GM18520 (cell line): ENCODE data around the gene PLCB1.
A peak's percentile ranks its signal among the peaks of the same experiment; 100 is the strongest.
"Not testable (repeated sequence)": the region's sequence is repeated elsewhere in the genome, so short reads cannot be mapped to it uniquely, and the experiment has no call there.

Experiments used
- ATAC-seq: cut with Tn5 transposase; IDR thresholded peaks from one replicate; pipeline ENCODE4 v1.9.1; 2021; ENCODE audit not compliant: unreplicated experiment

Gene PLCB1

DNA sequence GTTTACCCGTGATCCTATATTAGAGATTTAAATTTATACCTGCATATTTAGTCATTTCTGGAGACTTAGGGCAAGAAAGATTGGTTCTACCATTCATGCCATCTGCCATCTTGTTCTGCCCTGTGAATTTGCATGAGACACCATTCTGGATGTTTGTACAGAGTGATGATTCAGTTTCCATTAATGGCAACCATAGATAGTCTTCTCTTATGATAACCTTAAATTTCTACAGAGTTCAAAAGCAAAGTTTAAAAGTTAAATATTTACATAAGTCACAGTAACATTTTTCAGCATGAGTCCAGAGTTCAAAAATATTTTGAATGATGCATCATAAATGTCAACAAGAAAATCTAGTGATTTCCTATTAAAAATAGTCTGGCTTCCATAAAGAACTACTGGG, 23.2 kb downstream of the PLCB1 start:
- no peak for ATAC-seq

DNA sequence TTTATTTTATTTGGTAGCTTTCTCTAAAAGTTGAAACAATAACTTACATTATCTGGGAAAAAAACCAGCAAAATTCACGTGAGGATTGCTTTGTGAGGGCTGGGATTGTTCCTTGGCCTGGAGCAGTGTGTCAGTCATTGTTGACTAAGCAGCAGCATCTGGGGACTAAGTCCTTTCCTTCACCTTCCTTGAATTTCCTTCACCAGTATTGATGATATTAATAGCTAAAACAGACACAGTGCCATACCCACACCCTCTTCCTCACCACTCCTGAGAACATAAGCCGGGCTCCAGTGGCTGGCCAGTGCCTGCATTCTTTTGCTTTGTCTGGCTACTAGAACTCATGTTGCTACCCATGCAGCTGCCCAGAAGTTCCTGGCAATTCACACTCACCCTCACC, 23.7 kb downstream of the PLCB1 start:
- no peak for ATAC-seq

DNA sequence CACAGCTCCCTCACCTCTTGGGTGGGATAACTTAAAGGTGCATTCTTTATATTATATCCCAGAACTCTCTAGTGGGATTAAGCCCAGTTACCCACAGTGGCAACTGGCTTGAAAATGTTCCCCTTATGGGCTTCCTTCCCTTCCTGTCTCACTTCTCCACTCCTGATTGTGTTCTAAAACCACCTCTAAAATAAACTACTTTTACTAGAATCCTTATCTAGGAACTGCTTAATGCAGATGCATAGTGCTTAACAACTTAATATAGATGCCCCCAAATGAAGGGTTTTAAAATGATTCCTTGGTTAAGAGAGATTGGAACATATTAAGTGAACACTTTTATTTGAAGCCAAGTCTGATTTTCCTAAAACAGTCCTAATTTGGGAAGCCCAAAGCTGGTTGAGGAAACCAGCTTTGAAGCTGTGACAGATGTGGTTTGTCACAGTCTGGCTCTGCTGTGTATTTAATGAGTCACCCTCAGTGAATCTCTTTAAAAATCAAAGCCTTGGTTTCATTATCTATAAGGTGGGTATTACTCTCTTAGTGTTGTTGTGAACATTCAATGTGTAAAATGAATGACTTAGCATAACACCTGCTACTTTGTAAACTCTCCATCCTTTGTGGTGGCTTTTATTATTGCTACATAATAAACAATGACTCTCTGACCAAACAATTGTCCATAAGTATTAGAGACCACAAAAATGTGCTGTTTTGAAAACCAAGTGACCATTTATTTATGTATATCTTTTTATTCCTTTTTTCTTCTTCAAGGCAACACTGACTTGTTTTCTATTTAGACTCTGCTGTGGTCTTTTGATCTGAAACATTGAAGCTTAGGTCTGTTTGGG, 24.4 kb downstream of the PLCB1 start:
- peak; percentile 94 for ATAC-seq

DNA sequence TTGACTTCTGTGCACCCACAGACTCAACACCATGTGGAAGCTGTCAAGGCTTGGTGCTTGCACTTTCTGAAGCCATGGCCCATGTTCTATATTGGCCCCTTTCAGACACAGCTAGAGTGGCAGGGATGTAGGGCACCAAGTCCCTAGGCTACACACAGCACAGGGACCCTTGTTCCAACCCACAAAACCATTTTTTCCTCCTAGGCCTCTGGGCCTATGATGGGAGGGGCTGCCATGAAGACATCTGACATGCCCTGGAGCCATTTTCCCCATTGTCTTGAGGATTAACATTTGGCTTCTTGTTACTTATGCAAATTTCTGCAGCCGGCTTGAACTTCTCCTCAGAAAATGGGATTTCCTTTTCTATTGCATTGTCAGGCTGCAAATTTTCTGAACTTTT, 27.2 kb downstream of the PLCB1 start:
- not testable (repeated sequence) for ATAC-seq

DNA sequence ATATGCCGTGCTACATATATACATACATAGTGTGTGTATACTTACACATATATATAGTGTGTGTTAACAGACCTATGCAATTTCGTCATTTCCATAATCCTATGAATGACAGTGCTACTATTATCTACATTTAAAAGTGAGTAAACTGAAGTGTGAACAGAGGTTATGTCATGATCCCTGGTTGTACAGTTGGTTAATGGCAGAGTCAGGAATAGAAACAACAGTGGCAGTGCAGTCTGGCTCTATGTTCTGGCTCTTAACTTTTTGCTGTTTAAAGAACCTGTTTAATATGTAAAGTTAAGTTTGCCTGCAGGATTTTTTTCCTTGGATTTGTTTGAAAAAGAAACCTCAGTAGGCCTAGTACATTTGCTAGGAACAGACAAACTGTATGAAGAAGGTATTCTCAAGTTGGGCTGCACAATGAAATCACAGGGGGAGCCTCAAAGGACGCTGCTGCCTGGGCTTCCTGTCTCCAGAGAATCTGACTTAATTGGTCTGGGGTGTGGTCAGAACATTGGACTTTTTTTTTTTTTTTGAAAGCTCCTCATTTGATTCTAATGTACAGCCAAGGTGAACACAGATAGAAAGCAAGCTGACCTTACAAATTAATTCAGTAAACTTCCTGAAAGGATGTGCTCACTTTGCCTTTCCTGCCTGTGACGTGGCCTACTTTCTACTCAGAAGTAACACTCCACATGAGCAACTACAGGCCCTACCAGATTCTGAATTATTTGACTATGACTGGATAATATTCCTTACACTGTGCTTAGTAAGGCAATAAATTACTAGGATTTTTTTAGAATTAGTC, 29.4 kb downstream of the PLCB1 start:
- ATAC-seq = no peak

DNA sequence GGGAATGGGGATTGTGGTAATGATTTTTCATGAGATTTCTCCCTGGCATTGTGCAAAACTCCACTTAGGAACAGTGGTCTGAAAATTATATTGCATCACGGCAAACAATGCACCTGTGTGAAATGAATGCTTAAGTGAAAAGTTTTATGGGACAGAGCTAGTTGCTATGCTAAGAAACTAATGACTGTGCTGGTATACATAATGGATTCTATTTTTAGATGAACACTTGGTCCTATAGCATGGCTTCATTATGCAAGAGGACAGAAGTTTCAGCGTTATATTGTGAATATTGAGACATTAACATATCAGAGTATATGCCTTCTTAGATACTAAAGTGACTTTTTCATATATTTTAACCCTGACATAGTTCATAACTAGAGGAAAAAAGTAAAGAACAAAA, 30.5 kb downstream of the PLCB1 start:
- no peak for ATAC-seq

DNA sequence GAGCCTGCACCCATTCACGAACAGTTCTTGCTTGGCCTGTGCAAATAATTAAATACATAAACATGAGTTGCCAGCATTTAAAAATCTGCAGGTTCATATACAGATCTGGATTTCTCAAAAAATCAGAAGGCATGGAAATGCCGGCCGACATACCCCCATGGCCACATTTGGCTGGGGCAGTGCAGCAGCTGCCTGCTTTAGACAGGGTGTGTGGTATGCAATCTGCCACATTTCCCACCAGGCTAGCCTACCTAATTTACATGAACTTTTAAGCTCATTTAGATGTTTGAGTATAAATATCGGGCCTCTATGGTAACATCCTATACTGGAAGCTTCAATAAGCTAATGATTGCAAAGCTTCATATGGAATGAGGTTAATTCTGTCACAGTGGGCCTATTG, 31.5 kb downstream of the PLCB1 start:
- no peak for ATAC-seq

DNA sequence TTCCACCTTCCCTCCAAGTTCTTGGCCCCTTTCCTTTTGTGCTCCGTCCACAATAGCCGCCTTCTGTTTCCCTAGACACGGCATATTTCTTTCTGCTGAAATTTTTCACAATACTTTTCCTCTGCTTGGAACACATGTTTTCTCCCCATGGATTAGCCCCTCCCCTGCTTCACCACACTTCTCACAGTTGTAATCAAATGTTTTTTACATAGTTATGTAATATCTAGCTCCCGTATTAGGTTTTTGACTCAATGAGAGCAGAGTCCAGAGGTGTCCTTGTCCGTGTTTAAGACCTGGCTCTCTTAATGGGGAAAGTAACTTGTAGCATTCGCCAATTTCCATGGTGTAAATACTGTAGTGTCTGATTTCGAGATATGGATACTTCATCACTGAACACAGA, 34.7 kb downstream of the PLCB1 start:
- ATAC-seq = no peak

DNA sequence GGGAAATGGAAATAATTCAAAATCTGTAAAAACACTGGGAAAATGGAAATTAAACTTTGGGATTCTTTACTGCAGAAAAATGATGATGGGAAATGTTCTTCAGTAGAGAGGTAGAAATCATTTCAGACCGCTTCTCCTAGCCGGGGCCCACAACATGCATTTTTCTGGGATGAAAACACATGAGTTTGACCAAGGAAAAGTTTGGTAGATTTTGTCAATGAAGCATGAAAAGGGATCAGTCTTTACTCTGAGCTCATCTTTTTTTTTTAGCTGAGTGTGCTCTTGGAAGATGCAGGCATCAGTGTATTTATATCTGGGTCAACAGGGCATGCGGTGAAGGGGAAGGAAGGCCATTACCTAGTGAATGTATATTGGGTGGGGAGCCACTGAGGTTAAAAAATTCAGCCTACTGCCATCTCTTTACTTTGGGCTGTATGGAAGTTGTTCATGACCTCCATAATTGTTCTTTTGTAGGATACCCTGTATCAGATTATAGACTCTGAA, 36.8 kb downstream of the PLCB1 start:
- no peak for ATAC-seq

DNA sequence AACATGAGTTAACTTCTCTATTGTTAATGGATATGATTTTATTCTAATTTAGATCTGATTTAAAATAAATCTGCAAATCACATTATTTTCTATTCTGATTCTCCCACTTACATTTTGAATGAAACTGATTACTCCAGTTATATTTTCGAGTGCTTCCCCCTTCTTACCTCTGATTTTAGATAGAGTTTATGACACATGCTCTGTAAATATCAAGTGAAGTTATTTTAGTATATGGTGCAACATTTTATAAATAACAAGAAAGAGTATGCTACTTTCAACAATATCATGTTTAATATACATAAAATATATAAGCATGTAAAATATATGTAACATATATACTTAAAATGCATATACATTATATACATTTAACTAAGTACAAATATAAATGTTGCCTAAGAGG, 38.9 kb downstream of the PLCB1 start:
- ATAC-seq = no peak

DNA sequence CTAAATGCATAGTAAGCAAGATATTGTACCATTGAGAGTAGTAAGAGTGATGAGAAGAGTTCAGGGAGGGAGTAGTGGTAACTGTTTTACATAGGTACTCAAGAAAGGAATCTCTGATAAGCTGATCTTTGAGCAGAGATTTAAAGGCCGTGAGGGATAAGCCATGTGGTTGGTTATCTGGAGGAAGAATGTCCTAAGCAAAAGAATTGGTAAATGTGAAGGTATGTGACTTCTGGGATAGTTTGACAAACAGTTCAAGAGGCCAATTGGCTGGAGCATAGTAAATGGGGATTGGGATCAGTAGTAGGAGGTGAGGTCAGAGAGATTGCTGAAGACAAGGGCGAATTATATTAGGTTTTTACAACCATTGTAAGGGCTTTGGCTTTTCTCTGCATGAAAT, 40.1 kb downstream of the PLCB1 start:
- no peak for ATAC-seq

DNA sequence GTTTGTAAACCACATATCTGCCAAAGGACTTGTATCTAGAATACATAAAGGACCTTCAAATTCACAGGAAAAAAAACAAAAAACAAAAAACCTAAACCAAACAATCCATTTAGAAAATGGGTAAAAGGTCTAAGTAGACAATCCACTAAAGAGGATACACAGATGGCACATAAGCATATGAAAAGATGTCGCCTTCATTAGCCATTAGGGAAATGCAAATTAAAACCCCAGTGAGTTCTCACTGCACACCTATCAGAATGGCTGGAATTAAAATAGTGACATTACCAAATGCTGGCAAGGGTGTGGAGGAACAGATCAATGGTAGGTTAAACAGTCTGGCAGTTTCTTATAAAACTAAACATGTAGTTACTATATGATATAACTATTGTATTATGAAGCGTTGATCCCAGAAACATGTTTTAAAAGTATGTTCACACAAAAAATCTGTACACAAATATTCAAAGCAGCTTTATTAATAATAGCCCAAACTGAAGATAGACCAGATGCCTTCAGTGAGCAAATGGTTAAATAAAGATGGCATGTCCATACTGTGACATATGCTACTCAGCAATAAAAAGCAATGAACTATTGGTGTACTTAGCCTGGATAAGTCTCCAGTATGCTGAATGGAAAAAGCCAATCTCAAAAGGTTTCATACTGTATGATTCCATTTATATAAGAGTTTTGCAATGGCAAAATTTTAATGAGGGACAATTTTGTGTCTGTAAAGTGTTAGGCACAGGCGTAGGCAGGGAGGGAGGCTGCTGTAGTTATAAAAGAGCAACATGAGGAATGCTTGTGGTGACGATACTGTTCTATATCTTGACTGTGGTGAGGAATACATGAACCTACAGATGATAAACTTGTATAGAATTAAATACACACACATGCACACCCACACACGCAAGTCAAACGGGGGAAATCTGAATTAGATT, 43.9 kb downstream of the PLCB1 start:
- no peak for ATAC-seq

DNA sequence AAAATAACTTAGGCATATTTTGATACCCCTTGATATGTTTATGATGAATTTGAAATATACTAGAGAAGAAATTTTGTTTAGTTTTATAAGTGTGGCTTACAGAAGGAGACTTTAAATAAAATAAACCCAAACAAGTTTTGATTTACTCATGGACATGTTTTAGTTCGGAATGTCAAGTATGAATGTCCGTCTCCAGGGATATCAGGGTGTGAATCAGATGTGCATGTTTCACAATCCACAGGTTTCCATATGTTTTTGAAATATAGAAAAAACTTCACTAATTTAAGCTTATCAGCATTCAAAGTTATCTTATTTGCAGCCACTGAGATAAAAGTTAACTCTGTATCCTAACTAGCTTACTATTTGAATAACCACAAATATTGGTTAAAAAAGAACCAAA, 51.5 kb downstream of the PLCB1 start:
- no peak for ATAC-seq

DNA sequence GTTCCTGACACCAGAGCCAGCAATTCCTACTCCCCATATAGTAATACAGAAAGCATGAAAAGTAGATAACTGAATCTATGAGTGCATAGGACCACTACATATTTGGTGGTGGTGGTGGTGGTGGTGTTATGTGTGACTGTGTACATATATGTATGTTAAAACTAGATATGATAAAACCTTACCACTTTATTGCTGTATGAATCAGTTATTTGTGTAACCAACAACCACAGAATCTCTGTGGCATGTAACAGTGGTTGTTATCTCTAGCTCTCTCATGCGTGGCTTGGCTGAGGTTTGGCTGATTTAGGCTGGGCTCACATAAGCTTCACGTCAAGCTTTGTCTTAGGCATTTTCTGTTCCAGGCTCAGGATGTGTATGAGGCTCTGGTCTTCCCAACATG, 55.7 kb downstream of the PLCB1 start:
- ATAC-seq = no peak

DNA sequence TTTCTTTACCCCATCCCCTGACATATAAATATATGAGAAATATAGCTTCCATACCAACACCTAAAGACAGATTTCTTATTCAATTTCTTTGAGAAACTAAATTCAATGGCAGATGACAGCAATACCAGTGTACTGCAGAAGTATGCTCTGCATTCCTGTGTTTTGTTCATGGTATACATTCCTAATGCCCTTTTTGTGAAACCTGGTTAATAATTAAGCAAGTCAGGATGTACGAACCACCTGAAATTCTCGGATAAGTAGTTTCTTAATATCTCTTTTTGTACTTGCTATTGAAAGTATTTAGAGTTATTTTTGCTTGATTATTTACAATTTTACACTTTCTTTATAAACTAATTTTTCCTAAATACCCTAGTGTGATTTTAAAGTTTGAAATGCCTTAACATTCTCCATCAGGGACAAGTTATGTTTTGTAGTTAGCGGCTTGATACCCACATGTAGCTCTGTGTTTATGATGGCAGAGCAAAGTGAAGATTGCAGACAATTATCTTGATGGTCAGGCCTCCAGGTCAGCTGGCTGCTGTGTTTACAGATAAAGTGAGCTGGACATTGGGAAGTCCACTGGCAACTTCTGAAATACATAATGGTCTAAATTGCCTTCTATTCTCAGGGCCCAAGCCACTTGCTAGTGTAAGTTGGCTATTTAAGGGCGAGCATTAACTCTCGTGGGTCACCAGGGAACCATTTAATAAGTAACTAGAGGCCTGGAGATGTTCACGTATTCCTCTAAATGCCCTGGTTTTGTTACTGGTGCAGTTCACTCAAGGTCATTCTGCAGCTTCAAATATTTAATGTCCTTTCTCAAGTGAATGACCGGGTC, 58.2 kb downstream of the PLCB1 start:
- ATAC-seq = no peak

DNA sequence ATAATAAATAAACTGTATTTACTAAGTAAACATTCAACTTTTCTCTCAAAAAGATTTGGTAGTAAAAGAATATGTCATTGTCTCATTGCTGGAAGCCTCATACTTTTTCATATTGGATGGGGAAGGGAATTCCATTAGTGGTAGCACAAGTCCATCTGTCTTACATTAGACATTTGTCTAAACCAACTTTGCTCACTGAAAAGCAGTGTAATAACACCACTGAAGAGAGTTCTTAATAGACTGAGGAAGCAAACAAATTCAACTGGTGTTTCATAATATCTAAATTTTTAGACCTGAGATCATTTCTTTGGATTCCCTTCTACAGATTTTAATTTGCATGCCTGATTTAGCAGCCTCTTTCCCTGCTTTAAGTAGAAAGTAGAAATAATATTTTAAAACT, 62.7 kb downstream of the PLCB1 start:
- ATAC-seq = no peak

DNA sequence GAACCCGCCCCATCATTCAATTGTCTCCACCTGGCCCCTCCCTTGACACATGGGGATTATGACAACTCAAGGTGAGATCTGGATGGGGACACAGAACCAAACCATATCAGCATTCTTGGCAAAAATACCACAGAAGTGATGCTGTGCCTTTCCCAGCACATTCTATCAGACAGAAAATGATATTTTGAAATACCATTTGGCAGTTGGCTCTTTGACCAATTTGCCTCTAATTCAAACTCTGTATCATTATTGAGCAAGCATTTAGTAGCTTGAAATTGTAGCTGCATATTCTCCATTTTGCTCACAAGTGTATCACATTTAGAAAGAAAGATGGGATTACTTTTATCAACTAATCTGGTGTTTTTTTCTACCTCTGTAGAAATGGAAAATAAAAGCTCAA, 64.0 kb downstream of the PLCB1 start:
- ATAC-seq = no peak

DNA sequence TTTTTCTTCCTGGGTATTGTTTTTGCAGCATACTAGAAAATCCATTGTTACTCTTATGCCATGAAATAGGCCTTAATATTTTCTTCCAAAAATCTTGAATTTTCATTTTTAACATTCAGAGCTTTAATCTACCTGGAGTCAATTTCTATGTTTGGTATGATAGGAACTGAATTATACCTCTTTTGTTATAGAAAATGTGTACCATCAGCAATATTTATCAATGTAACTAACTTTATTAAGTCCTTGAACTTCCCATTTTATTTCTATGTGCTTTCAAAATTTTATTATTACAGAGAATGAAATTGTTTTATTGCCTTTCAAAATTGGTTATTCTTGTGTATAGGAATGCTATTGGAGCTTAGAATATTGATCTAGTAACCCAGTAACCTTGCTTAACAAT, 68.2 kb downstream of the PLCB1 start:
- no peak for ATAC-seq

DNA sequence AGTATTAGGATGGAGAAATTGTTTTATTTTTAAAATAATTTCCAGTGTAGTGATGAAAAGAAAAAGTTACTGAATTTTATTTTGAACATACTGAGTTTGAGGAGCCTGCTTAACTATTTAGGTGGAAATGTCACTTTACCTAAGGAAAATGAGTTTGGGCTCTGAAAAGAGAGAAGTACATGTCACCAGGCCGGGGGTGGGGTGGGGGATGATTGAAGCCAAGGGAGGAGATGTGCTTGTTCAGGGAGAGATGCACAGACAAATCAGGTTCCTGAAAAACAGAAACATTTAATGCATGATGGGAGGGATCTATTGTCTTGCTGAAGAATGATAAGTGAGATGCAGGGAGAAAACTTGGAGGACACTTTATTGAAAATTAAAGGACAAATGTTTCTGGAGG, 71.3 kb downstream of the PLCB1 start:
- no peak for ATAC-seq

DNA sequence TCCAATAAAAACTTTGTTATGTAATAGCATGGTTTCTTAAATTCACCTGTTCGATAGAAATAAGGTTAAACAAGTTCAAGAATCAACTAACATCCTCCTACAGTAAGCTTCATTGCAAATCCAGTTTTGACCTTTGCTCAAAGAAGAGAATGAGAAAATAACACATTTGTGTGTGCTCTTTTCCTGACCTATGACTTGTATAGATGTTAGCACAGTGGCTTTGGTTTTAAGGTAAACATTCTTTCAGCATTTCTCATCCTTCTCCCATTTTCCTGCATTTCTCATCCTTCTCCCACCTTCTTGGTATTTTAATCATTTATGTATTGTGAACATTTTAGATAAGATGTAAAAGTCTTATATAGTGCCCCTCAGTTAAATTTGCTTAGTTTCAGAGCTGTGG, 73.9 kb downstream of the PLCB1 start:
- no peak for ATAC-seq
